Ishikawa (cell line): Measurements from ENCODE around the gene OR5M11.

Experiments
- CEBPB ChIP-seq: IDR thresholded peaks from 2 replicates; pipeline ENCODE4 v1.6.1; 2012
- CREB1 ChIP-seq: IDR thresholded peaks from 2 replicates; pipeline ENCODE4 v1.6.1; 2012; ENCODE audit warnings: low read depth
- EGR1 ChIP-seq: IDR thresholded peaks from 2 replicates; pipeline ENCODE4 v1.6.1; 2012
- EP300 ChIP-seq: IDR thresholded peaks from 2 replicates; pipeline ENCODE4 v1.6.1; 2012; ENCODE audit warnings: borderline replicate concordance
- FOXM1 ChIP-seq: IDR thresholded peaks from 2 replicates; pipeline ENCODE4 v1.6.1; 2012; ENCODE audit warnings: low read depth, borderline replicate concordance
- NFIC ChIP-seq: IDR thresholded peaks from 2 replicates; pipeline ENCODE4 v1.6.1; 2012
- RAD21 ChIP-seq: IDR thresholded peaks from 2 replicates; pipeline ENCODE4 v1.6.1; 2012; ENCODE audit warnings: low read depth
- TF ChIP-seq, protein P1 (sequence below): IDR thresholded peaks from 2 replicates; pipeline ENCODE4 v1.6.1; 2012

DNA sequence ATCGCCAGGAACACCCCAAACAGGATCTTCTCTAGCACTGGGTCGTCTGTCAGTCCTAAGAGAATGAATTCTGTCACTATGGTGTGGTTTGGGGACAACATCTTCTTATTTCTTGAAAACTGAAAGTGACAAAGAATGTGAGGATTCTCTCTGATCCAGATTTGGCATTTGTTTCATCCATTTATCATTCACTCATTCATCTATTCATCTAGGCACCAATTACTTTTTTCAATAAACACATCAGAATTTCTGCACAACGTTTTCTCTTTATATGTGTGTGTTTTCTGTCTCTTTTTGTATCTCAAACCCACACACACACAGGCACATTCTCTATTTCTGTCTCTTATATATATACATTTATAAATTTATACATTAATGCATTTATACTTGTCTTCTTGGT is 34.6 kb upstream of the OR5M11 start, which contains the start of gene OR5M10:
- no peak for TF ChIP-seq EP300
- no peak for TF ChIP-seq CEBPB
- TF ChIP-seq FOXM1: no peak
- TF ChIP-seq, protein P1, sequence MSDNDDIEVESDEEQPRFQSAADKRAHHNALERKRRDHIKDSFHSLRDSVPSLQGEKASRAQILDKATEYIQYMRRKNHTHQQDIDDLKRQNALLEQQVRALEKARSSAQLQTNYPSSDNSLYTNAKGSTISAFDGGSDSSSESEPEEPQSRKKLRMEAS: no peak
- no peak for TF ChIP-seq EGR1
- TF ChIP-seq RAD21: no peak
- no peak for TF ChIP-seq NFIC
- TF ChIP-seq CREB1: no peak
